ENCODE measurements around the gene HECTD1.
"Not testable (repeated sequence)": the region's sequence is repeated elsewhere in the genome, so short reads cannot be mapped to it uniquely, and the experiment has no call there.

HECTD1 gene

GRCh38 chr14:31243860-31244259, 36.3 kb upstream of the HECTD1 start:
- Histone ChIP-seq H3K9me3 (no peaks in the 10 kb centered on the region), H3K27ac (no peak overlapping the region), H3K4me3 (no peak overlapping the region), H4K20me1 (no peaks in the 10 kb centered on the region), H3K27me3 (no peaks in the 10 kb centered on the region), H3K36me3 (no peaks in the 10 kb centered on the region), H3K4me2 (no peak overlapping the region), H3K9ac (no peak overlapping the region), H3K4me1 (no peaks in the 10 kb centered on the region)
- TF ChIP-seq Cebpa-rat (IDR thresholded peaks at IDR 0.05) = no peak

DNA sequence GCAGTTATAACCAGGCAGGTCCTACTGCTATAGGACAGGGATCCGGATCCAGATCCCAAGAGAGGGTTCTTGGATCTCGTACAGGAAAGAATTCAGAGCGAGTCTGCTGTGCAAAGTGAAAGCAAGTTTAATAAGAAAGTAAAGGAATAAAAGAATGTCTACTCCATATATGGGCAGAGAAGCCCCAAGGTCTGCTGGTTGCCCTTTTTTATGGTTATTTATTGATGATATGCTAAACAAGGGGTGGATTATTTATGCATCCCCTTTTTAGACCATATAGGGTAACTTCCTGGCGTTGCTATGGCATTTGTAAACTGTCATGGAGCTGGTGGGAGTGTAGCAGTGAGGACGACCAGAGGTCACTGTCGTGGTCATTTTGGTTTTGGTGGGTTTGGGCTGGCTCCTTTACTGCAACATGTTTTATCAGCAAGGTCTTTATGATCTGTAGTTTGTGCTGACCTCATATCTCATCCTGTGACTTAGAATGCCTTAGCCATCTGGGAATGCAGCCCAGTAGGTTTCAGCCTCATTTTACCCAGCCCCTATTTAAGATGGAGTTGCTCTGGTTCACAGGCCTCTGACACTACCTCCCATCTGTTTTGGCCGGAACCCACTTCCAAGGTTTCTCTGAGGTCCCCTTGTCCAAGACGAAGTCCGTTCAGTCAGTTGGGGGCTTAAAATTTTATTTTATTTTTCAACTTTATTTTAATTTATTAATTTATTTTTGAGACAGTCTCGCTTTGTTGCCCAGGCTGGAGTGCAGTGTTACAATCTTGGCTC, 34.8 kb upstream of the HECTD1 start:
- H3K9me3 ChIP-seq, H3K36me3 ChIP-seq, H3K4me3 ChIP-seq, H4K20me1 ChIP-seq, H3K4me2 ChIP-seq, H3K27me3 ChIP-seq, H3K9ac ChIP-seq, H3K4me1 ChIP-seq, H3K27ac ChIP-seq: not testable (repeated sequence)

DNA sequence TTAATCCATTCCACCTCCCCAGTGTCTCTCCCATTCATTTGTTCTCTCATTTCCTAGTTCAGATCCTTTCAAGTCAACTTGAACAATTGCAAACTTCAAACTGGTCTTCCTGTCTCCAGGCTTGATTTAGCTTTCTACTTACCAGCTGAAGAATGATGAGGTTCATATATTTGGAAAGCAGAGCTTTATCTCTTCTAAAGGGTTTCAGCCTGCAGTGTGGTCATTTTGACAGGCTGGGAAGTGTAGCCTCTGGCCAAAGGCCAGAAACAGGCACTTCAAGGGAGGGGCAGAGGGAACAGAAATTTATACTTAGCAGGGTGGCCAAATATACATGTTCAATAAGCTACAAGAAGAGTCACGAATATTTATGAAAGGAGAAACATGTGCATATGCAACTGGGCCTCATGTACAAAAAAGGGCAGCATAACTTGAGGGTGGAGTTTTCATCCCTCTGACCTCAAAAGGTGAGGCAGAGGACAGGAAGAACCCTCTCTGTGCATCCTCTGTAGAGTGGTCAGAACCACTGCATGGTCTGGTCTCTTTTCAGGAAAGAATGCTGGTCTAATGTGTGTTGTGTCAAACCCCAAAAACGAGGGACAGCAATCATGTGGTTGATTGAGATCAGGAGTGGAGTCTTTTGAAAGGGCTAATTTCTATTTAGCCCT, 34.0 kb upstream of the HECTD1 start:
- no peaks in the 10 kb centered on the region for H4K20me1 ChIP-seq
- H3K9me3 ChIP-seq = no peaks in the 10 kb centered on the region
- H3K4me3 ChIP-seq = no peak overlapping the region
- no peaks in the 10 kb centered on the region for H3K4me1 ChIP-seq
- no peaks in the 10 kb centered on the region for H3K27me3 ChIP-seq
- H3K36me3 ChIP-seq = no peaks in the 10 kb centered on the region
- H3K27ac ChIP-seq = no peak overlapping the region
- H3K4me2 ChIP-seq = no peak overlapping the region
- no peak overlapping the region for H3K9ac ChIP-seq
- TF ChIP-seq Cebpa-rat (IDR thresholded peaks at IDR 0.05) = no peak

DNA sequence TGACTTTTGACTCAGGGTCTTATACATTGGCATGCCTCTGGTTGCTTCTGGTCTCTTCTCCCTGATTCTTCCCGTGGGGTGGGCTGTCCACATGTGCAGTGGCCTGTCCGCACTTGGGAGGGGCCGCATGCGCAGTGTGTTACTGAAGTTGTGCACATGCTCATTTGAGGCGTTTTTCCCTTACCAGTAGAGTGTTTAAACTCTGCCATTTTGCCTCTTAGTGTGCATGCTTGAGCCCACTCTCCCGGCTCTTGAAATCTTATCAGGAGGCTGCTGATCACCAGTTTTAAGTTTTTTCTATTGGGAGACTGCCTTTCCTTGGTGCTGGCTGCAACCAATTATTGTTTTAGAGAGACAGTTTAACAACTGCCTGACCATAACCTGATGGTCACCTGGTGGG, 32.1 kb upstream of the HECTD1 start:
- TF ChIP-seq Cebpa-rat (IDR thresholded peaks at IDR 0.05) = no peak
- Histone ChIP-seq H3K9me3 (no peaks in the 10 kb centered on the region), H3K27ac (no peak overlapping the region), H3K4me1 (no peaks in the 10 kb centered on the region), H4K20me1 (no peaks in the 10 kb centered on the region), H3K27me3 (no peaks in the 10 kb centered on the region), H3K9ac (no peak overlapping the region), H3K4me2 (no peak overlapping the region), H3K36me3 (no peaks in the 10 kb centered on the region), H3K4me3 (no peak overlapping the region)

DNA sequence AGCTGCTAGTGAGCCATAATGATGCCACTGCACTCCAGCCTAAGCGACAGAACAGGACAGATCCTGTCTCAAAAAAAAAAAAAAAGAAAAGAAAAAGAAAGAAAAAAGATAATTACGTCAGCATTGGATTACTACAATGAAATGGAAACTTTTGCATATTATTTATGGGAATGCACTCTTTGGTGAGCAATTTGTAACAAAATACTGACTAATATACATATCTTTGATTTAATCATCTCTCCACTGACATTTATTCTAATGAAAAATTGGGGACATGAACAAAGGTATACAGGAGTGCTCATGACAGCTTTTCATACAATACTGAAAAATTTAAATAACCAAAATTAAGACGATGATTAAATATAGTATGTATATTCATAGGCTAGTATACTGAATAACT, 27.9 kb upstream of the HECTD1 start:
- H3K4me2 ChIP-seq = no peak overlapping the region
- TF ChIP-seq Cebpa-rat (IDR thresholded peaks at IDR 0.05) = no peak
- H3K4me3 ChIP-seq = no peak overlapping the region
- H3K36me3 ChIP-seq = no peaks in the 10 kb centered on the region
- no peak overlapping the region for H3K27ac ChIP-seq
- no peaks in the 10 kb centered on the region for H4K20me1 ChIP-seq
- no peaks in the 10 kb centered on the region for H3K27me3 ChIP-seq
- H3K9ac ChIP-seq = no peak overlapping the region
- H3K9me3 ChIP-seq = no peaks in the 10 kb centered on the region
- H3K4me1 ChIP-seq = no peaks in the 10 kb centered on the region

GRCh38 chr14:31232081-31232480, 24.5 kb upstream of the HECTD1 start:
- Histone ChIP-seq H3K9ac (no peak overlapping the region), H3K27ac (no peak overlapping the region), H3K4me2 (no peak overlapping the region), H3K36me3 (no peaks in the 10 kb centered on the region), H3K27me3 (no peaks in the 10 kb centered on the region), H4K20me1 (no peaks in the 10 kb centered on the region), H3K4me1 (no peaks in the 10 kb centered on the region), H3K4me3 (no peak overlapping the region), H3K9me3 (no peaks in the 10 kb centered on the region)
- TF ChIP-seq Cebpa-rat (IDR thresholded peaks at IDR 0.05) = no peak

DNA sequence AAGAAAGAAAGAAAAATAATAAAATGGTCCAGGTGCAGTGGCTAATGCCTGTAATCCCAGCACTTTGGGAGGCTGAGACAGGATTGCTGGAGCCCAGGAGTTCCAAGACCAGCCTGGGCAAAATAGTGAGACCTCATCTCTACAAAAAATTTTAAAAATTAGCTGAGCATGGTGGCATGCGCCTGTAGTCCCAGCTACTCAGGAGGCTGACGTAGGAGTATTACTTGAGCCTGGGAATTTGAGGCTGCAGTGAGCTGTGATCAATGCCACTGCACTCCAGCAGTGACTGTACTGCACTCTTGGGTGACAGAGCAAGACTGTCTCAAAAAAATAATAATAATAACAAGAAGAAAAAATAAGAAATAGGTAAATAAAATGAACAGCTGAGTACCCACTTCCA, 23.7 kb upstream of the HECTD1 start:
- H4K20me1 ChIP-seq, H3K4me1 ChIP-seq, H3K9me3 ChIP-seq, H3K9ac ChIP-seq, H3K27ac ChIP-seq, H3K4me2 ChIP-seq, H3K27me3 ChIP-seq, H3K4me3 ChIP-seq, H3K36me3 ChIP-seq: not testable (repeated sequence)

- Histone ChIP-seq H3K4me2 (no peak overlapping the region), H3K9me3 (no peaks in the 10 kb centered on the region), H3K27me3 (no peaks in the 10 kb centered on the region), H3K4me1 (no peaks in the 10 kb centered on the region), H3K36me3 (no peaks in the 10 kb centered on the region), H3K27ac (no peak overlapping the region), H3K4me3 (no peak overlapping the region), H3K9ac (no peak overlapping the region), H4K20me1 (no peaks in the 10 kb centered on the region)
- no peak for TF ChIP-seq Cebpa-rat (IDR thresholded peaks at IDR 0.05)
Observed at GRCh38 chr14:31230573-31230958, 23.0 kb upstream of the HECTD1 start.

DNA sequence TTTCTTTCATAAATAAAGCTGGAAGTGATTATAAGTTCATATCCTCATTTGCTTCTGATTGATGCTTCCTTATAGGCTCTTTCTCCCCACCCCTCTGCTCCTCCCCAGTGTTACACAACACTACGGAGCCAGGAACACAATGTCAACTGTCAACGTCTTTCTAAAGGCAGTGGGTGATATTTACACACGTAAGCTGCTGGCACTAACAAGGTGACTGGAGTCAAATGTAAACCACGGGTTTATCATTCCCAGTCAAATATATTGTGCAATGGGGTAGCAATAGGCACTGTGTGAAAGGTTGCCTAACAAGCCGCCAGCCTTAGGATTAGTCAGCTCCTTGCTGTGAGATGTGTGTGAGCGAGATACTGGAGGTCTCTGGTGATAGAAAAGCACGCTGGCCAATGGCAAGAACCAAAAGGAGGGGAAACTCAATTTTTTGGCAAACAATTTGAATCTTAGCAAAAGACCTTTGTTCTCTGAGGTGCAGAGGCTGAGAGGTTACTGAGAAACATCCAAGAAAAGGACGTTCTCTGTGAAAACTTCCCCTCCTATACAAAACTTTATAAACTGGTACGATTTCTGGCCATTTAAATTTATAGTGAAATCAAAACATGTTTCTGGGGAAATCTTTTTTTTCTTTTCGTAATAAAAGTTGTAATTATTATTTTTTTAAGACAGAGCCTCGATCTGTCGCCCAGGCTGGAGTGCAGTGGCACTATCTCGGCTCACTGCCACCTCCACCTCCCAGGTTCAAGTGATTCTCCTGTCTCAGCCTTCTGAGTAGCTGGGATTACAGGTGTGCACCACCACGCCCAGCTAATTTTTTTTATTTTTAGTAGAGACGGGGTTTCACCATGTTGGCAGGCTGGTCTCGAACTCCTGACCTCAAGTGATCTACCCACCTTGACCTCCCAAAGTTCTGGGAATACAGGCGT, 22.3 kb upstream of the HECTD1 start:
- Histone ChIP-seq H3K9me3 (no peaks in the 10 kb centered on the region), H3K36me3 (no peaks in the 10 kb centered on the region), H3K4me1 (no peaks in the 10 kb centered on the region), H3K9ac (no peak overlapping the region), H3K4me3 (no peak overlapping the region), H3K4me2 (no peak overlapping the region), H3K27ac (no peak overlapping the region), H4K20me1 (no peaks in the 10 kb centered on the region), H3K27me3 (no peaks in the 10 kb centered on the region)
- TF ChIP-seq Cebpa-rat (IDR thresholded peaks at IDR 0.05) = 0 out of 2 replicates have a peak, but pooled peaks have one; percentile 21

DNA sequence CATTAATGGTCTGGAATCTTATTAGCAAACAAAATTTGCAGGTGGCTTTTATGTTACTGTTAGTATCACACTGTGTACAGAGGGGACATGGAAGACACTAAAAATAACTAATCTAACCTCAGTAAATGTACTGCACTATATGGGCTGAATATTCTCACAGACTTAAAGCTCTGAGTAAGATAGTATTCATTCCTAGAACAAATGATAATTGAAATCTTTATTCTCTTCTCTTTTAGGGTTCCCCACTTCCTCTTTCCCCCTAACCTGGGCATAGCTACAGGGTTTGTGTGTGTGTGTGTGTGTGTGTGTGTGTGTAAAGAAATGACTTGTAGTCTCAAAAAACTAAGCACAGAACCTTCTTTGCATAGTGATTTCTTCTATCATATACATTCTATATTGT, 21.4 kb upstream of the HECTD1 start:
- Histone ChIP-seq H3K4me2 (no peak overlapping the region), H3K9ac (no peak overlapping the region), H3K27me3 (no peaks in the 10 kb centered on the region), H3K4me3 (no peak overlapping the region), H3K27ac (no peak overlapping the region), H3K36me3 (no peaks in the 10 kb centered on the region), H3K4me1 (no peaks in the 10 kb centered on the region), H3K9me3 (no peaks in the 10 kb centered on the region), H4K20me1 (no peaks in the 10 kb centered on the region)
- TF ChIP-seq Cebpa-rat (IDR thresholded peaks at IDR 0.05) = no peak
